HG03097 (cell line): Measurements from ENCODE around the gene LHFPL3.

Source experiments
- ATAC-seq: cut with Tn5 transposase; IDR thresholded peaks from one replicate; pipeline ENCODE4 v1.9.1; 2021; ENCODE audit not compliant: unreplicated experiment, low FRiP score

The LHFPL3 gene

DNA sequence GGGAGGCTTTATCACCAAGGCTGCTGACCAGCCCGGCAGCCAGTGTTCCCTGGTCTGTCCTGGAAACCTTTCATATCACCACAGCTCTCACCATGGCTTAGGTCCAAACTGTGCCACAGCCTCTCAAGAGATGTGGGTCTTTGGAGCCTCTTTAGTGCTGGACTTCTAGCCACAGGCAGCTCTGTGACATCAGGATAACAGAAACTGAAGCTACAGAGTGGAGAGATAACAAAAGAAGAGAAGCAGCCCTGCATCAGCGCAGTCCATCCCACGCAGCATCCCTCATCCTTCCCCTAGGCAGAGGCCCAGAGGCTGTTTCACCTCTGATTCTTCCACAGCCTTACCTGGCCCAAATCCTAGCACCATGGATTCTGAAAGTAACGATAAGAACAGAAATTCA, 497.7 kb downstream of the LHFPL3 start:
- no peak for ATAC-seq

DNA sequence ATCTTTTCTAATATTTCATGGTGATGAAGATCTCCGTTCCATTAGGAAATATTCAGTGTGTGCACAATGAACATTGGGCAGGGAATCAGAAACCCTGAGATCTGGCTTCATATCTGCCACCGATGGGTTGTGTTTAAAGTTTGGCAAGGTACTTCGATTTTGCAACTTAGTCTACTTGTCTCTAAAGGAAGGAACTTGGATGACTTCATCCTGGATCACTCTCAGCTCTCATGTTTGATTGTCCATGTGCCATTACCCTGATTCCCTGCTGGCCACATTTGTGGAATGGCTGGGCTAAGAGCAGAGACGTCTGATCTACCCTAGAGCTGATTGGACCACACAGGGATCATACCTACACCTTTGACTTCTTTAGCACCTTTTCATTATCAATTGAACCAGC, 508.6 kb downstream of the LHFPL3 start:
- ATAC-seq, result no peak

DNA sequence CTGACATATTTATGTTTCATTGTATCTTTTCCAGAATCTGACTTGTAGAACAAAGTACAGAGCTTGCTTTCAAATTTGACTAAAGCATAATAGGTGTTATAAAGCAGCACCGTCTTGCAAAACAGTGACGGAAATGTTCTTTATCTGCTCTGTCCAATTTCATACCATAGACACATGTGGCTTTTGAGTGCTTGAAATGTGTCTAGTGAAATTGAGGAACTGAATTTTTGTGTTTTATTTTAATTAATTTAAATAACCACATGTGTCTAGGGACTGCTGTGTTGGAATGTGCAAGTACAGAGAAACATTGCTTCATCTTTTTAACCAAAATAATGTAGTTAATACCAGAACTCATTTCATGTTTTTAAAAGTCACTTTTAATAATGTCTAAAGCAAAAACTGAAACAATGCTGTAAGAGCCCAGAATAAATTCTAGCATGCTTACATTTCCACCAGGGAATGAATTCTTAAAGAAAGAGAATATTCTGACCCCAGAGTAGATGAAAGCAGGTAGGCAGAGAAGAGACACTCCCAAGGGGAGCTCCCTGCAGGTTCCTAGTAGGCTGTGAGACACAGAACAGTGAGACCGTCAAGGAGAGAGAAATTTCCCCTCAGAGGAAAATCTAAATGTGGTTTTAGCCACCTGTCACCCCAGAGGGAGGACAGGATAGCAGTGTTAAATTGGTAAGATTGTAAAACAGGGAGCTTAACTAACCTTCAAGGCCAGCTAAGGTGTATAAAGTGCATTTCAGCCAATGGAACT, 510.3 kb downstream of the LHFPL3 start:
- no peak for ATAC-seq

GRCh38 chr7:104839842-104840241, 511.4 kb downstream of the LHFPL3 start:
- no peak for ATAC-seq

DNA sequence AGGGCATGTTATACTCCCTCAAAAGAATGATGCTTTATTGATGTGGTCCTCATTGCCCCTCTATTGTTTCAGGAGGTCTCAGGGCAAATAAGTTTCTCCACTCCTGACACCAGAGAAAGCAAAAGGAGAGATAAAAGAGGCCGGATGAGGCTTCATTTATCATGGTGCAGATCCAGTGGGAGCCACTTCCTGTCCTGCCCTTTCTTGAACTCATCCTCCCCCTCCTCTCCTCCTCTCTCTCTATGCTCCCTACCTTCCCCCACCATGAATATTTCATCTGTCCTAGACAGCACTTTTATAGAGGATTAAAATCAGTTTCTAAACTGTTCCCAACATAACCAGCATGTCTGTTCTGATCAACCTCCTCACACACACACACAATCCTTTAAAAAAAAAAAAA, 513.4 kb downstream of the LHFPL3 start:
- ATAC-seq, result no peak

- ATAC-seq, result no peak
Measured at GRCh38 chr7:104843198-104843597, 514.8 kb downstream of the LHFPL3 start.

- no peak for ATAC-seq
Measured at GRCh38 chr7:104845557-104845956, 517.2 kb downstream of the LHFPL3 start.

GRCh38 chr7:104846731-104847130, 518.3 kb downstream of the LHFPL3 start:
- no peak for ATAC-seq

- no peak for ATAC-seq
Measured at GRCh38 chr7:104848138-104848990, 520.0 kb downstream of the LHFPL3 start.

DNA sequence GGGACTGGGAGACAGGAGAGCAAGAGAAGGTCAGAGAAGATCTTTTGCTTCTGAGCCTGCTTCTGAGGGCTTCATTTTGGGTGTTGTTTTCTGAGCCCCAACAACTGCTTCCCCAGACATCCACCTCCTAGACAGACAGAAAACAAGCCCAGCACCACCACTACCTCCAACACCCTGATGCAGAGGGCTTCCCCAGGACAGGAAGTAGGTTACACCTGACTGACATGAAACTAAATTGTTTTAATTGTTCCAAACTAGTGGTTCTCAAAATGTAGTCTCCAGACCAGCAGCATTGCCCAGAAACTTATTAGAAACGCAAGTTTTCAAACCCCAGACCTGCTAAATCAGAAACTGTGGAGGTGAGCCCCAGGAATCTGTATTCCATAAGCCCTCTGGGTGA, 522.0 kb downstream of the LHFPL3 start:
- no peak for ATAC-seq

DNA sequence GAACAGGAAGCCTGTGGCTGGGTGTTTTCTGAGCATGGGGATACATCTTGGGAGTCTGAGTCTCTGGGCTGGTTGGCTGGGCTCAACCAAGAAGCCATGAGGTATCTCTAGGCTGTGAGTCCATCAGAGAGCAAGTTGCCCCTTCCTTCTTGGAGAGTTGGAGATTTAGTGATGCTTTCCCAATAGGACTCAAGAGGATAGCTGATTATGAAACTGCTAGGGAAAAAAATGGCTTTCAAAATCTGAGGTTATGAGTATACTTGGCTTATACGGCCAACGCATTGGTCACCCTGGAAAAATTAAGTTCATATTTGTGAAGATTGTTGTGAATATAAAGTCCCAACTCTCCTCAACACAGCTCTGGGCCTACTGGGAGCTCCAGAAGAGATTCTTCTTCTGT, 522.9 kb downstream of the LHFPL3 start:
- no peak for ATAC-seq

DNA sequence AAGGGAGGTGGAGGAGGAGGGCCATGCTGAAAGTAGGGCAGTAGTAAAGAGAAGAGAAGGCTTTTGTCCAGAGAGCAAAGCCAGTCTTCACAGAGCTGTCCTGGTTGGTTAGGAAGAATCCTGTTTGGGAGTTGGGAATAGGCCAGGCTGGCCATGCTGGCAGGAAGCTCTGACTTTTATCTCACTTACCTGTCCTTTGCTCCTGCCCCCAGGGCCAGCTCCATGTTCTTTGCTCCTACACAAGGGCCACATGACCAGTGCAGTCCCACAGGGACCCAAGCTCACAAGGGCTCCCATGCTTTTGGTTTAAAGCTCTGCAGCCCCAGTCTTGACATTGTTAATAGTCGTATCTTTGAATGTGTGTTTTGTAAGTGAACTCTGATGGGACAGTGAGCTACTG, 524.0 kb downstream of the LHFPL3 start:
- no peak for ATAC-seq

DNA sequence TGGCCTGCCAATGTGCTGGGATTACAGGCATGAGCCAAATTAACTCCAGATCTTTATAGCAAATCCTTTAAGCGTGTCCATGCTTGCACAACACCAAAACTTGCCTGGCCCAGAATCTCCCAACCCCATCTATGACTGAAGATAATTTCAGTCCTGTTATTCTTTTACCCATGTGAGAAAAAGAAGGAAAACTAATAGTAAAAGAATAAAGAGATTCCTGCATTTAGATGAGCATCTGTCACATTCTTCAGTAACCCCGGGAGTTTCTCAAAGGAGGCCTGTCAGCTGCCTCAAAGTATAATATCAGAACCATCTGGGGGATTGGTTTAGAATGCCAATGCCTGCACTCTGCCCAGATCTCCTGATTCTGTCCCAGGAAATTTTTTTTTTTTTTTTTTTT, 527.5 kb downstream of the LHFPL3 start:
- no peak for ATAC-seq

DNA sequence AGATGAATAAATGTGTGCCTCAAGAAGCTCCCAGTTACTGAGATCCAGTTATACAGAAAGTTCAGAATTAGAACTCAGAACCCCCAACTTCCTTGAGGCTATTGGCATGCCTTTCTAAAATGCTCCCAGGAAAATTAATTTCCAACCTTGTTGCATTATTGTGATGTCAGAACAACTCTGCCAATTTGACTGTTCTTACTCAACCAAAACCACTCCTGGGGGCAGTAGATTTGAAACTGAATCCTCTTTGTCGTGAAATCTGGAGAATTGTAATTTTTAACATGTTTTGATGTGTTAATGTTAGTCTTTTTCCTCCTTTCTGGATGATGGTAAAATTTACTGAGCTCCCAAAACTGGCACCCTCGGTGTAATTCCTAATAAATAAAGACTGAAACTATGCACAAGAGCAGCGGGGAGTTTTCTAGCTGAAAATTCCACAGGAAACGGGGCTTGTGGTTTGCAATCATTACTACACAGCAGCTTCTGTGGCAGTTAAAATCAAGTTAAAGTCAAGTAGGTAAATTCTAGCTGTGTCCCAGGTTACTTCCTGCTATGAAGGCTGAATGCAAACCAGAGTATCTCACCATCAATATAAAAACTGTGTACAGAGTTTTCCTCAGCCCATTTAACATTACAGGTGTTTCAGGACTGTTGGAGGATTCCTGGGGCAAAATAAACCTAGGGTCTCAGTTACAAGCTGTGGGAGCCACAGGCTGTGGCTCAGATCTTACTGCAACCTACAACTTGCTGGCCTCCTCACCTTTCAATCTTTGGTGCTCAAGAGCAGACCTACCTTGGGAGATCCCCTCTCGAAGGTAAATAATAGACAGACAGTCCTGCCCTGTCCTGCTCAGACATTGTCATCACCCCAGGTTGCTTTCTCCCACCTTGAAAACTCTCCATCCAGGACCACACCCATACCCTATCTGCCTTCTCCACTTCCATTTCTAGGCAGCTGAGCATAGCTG, 529.3 kb downstream of the LHFPL3 start:
- peak; percentile 62 for ATAC-seq

DNA sequence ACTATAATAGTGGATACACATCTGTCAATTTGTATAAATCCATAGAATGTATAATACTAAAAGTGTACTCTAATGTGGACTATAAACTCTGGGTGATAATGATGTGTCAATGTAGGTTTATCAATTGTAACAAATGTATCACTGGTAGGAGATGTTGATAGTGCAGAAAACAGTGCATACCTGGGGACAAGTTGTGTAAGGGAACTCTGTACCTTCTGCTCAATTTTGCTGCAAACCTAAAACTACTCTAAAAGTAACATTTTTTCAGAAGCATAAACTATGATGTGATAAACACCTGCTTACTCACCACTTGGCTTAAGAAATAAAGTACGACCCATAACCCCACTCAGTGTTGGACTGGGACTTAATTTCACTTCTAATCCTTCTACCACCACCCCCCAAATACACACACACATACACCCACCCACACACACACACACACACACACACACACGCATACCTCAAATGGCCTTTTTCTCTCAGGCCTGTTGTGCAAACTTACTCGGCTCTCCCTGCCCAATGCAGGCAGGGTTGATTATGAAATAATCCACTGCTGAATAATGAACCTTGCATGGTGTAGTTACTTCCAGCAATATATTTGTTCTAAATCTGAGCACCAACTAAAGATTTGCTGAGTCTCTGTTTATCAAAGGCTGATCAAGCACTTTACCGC, 531.5 kb downstream of the LHFPL3 start:
- no peak for ATAC-seq

DNA sequence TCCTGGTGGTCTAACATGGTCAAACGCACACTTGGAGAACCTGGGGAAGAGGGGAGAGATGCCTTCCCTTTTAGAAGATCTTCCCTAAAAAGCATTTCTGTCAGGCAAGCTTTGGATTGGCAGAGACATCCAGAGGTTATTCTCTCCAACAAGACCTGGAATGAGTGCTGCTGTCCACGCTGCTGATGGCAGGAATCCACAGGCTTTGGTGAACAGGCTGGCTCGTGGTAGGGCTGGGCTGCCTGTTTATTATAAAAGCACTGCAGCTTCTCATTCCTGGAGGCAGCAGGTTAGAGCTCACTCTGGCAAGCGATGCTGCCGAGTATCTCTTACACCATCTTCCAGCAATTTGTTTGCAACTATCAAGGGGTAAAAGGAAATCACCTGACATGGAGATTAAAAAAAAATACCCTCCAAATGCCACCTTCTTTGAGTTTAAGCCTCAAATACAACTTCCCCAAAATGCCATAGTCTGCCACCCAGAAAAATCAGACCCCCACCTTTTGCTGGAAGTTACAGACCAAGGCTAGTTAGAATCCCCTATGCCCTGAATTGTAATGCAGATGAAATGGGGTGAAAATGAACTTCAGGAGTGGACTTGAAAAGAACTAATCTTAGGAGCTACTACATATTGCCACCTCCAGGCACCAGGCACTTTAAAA, 533.5 kb downstream of the LHFPL3 start:
- no peak for ATAC-seq

- ATAC-seq, result no peak
Measured at GRCh38 chr7:104862719-104863118, 534.3 kb downstream of the LHFPL3 start.

GRCh38 chr7:104873401-104873800, 545.0 kb downstream of the LHFPL3 start:
- ATAC-seq, result no peak

DNA sequence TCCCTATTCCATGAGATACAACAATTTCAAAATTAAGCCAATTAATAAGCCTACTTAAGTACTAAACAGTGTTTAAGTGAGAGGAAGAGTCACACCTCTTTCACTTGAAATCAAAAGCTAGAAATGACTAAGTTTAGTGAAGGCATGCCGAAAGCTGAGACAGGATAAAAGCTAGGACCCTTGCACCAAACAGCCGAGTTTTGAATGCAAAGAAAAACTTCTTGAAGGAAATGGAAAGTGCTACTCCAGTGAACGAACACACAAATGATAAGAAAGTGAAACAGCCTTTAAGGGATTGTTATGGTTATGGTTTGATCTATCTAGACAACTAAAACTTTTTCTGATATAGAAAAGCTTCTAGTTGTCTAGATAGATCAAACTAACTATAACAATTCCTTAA, 550.2 kb downstream of the LHFPL3 start:
- ATAC-seq, result peak; percentile 91

- ATAC-seq, result no peak
Measured at GRCh38 chr7:104883248-104883717, 554.9 kb downstream of the LHFPL3 start.
